Renal pelvis (tissue), 12 donors: ENCODE data around the gene PKIG. TPM values are rescaled to one million over a fixed set of nuclear protein-coding genes. Genes with fewer than 3 reads are reported as not detected.

ENCODE experiments used
- DNase-seq: peaks from one replicate; pipeline ENCODE4 v3.0.0-alpha.2; 2013
- long read RNA-seq, 16 experiments: transcript quantifications; one replicate each; lab custom pipeline, GENCODE V29; 2026
- polyA plus RNA-seq, 3 donors: library from polyadenylated mRNA; unstranded; fragments of 120-200 nt; gene quantifications; one replicate each; pipeline ENCODE4 v1.2.1, GENCODE V29; 2013; ENCODE audit not compliant: insufficient read length in 3 of 3

PKIG gene
- 10 to 100 TPM; 62.9 to 69.9 (median 67.1) TPM for polyA plus RNA-seq
- long read RNA-seq, donor 1, transcript PKIG-207 (4 exons, 1,191 nt), result major isoform, 39 of 50 reads
- long read RNA-seq, donor 1, partial matches to known transcripts, result 5 of 50 reads
- long read RNA-seq, donor 1, other reads (novel, unspliced or antisense), result 0 of 50 reads
- long read RNA-seq, donor 2, transcript PKIG-207 (4 exons, 1,191 nt), result major isoform, 38 of 77 reads
- long read RNA-seq, donor 2, transcript PKIG-202 (4 exons, 1,180 nt), result minor isoform, 10 of 77 reads
- long read RNA-seq, donor 2, partial matches to known transcripts, result 25 of 77 reads
- long read RNA-seq, donor 2, other reads (novel, unspliced or antisense), result 0 of 77 reads
- long read RNA-seq, donor 3, transcript PKIG-207 (4 exons, 1,191 nt), result major isoform, 24 of 39 reads
- long read RNA-seq, donor 3, partial matches to known transcripts, result 10 of 39 reads
- long read RNA-seq, donor 3, other reads (novel, unspliced or antisense), result 0 of 39 reads
- long read RNA-seq, donor 4, transcript PKIG-202 (4 exons, 1,180 nt), result minor isoform, 9 of 50 reads
- long read RNA-seq, donor 4, transcript PKIG-207 (4 exons, 1,191 nt), result major isoform, 32 of 50 reads
- long read RNA-seq, donor 4, partial matches to known transcripts, result 5 of 50 reads
- long read RNA-seq, donor 4, other reads (novel, unspliced or antisense), result 0 of 50 reads
- long read RNA-seq, donor 5, transcript PKIG-207 (4 exons, 1,191 nt), result major isoform, 10 of 25 reads
- long read RNA-seq, donor 5, partial matches to known transcripts, result 8 of 25 reads
- long read RNA-seq, donor 5, other reads (novel, unspliced or antisense), result 0 of 25 reads
- long read RNA-seq, donor 6, transcript PKIG-207 (4 exons, 1,191 nt), result major isoform, 35 of 46 reads
- long read RNA-seq, donor 6, partial matches to known transcripts, result 5 of 46 reads
- long read RNA-seq, donor 6, other reads (novel, unspliced or antisense), result 0 of 46 reads
- long read RNA-seq, donor 7, transcript PKIG-207 (4 exons, 1,191 nt), result major isoform, 30 of 66 reads
- long read RNA-seq, donor 7, transcript PKIG-206 (5 exons, 1,338 nt), result minor isoform, 5 of 66 reads
- long read RNA-seq, donor 7, partial matches to known transcripts, result 26 of 66 reads
- long read RNA-seq, donor 7, other reads (novel, unspliced or antisense), result 0 of 66 reads
- long read RNA-seq, donor 8, transcript PKIG-207 (4 exons, 1,191 nt), result major isoform, 14 of 22 reads
- long read RNA-seq, donor 8, transcript PKIG-202 (4 exons, 1,180 nt), result minor isoform, 6 of 22 reads
- long read RNA-seq, donor 8, partial matches to known transcripts, result 0 of 22 reads
- long read RNA-seq, donor 8, other reads (novel, unspliced or antisense), result 0 of 22 reads
- long read RNA-seq, donor 9, transcript PKIG-202 (4 exons, 1,180 nt), result minor isoform, 12 of 59 reads
- long read RNA-seq, donor 9, transcript PKIG-207 (4 exons, 1,191 nt), result major isoform, 40 of 59 reads
- long read RNA-seq, donor 9, partial matches to known transcripts, result 0 of 59 reads
- long read RNA-seq, donor 9, other reads (novel, unspliced or antisense), result 0 of 59 reads
- long read RNA-seq, donor 10, transcript PKIG-207 (4 exons, 1,191 nt), result major isoform, 29 of 52 reads
- long read RNA-seq, donor 10, transcript PKIG-202 (4 exons, 1,180 nt), result minor isoform, 13 of 52 reads
- long read RNA-seq, donor 10, partial matches to known transcripts, result 6 of 52 reads
- long read RNA-seq, donor 10, other reads (novel, unspliced or antisense), result 0 of 52 reads
- long read RNA-seq, donor 11, transcript PKIG-202 (4 exons, 1,180 nt), result minor isoform, 5 of 35 reads
- long read RNA-seq, donor 11, transcript PKIG-207 (4 exons, 1,191 nt), result major isoform, 21 of 35 reads
- long read RNA-seq, donor 11, partial matches to known transcripts, result 6 of 35 reads
- long read RNA-seq, donor 11, other reads (novel, unspliced or antisense), result 0 of 35 reads
- long read RNA-seq, donor 12, transcript PKIG-202 (4 exons, 1,180 nt), result minor isoform, 13 of 74 reads
- long read RNA-seq, donor 12, transcript PKIG-207 (4 exons, 1,191 nt), result major isoform, 36 of 74 reads
- long read RNA-seq, donor 12, partial matches to known transcripts, result 12 of 74 reads
- long read RNA-seq, donor 12, other reads (novel, unspliced or antisense), result 6 of 74 reads
- long read RNA-seq, donor 13, transcript PKIG-207 (4 exons, 1,191 nt), result major isoform, 17 of 27 reads
- long read RNA-seq, donor 13, partial matches to known transcripts, result 0 of 27 reads
- long read RNA-seq, donor 13, other reads (novel, unspliced or antisense), result 0 of 27 reads
- long read RNA-seq, donor 14, transcript PKIG-202 (4 exons, 1,180 nt), result minor isoform, 8 of 76 reads
- long read RNA-seq, donor 14, transcript PKIG-207 (4 exons, 1,191 nt), result major isoform, 32 of 76 reads
- long read RNA-seq, donor 14, partial matches to known transcripts, result 25 of 76 reads
- long read RNA-seq, donor 14, other reads (novel, unspliced or antisense), result 6 of 76 reads
- long read RNA-seq, donor 15, transcript PKIG-207 (4 exons, 1,191 nt), result major isoform, 51 of 60 reads
- long read RNA-seq, donor 15, transcript PKIG-202 (4 exons, 1,180 nt), result minor isoform, 5 of 60 reads
- long read RNA-seq, donor 15, partial matches to known transcripts, result 0 of 60 reads
- long read RNA-seq, donor 15, other reads (novel, unspliced or antisense), result 0 of 60 reads
- long read RNA-seq, donor 16, transcript PKIG-207 (4 exons, 1,191 nt), result major isoform, 40 of 75 reads
- long read RNA-seq, donor 16, transcript PKIG-202 (4 exons, 1,180 nt), result minor isoform, 17 of 75 reads
- long read RNA-seq, donor 16, partial matches to known transcripts, result 13 of 75 reads
- long read RNA-seq, donor 16, other reads (novel, unspliced or antisense), result 0 of 75 reads

DNA sequence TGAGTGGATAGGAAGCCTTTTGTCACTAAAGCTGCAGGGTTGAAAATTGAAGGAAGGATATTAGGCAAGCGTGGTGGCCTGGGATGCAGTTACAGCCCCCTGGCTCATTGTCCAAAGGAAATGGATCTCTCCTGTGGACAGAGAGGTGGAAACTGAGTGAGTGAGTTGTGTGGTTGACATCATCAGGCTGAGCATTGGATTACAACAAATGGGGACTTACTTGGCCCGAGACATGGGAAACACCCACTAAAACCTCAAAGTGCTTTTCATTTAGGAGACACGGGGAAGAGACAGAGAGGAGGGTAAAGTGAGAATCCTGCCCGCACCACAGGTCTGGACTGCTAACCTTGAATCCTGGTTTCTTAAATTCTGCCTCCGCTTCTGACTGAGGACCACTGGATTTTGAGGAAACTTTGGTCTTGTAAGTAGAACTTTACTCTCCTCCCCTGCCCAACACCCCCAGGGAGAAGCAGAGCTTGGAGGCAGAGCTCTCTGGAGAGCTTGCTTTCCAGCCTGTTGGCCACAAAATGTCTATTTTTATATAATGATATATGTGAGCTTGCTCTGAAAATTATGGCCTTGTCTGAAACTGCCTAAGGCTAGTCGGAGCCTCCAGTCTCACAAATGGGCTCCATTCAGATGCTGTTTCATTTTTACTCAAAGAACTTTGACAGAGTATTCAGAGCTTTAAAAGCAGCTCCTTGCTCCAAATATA is at the start of gene PKIG:
Gene PKIG, plus strand, starts transcription at position 269 of the 715 bp plus-strand sequence. CDS start 31,978 bp downstream, outside the sequence.
- DNase-seq, result peak; percentile 55

DNA sequence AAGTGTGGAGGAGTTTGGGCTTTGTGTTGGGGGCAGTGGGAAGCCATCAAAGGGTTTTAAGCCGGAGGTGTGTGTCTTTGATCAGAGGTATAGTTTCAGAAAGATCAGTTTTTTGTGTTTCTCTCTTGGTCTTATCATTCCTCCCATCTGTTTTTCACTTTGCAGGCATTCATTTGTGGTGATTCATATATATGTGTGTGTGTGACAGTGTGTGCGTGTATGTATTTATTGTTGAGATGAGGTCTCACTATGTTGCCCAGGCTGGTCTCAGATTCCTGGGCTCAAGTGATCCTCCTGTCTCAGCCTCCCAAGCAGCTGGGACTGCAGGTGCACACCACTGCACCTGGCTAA is 49.4 kb upstream of the PKIG start:
- no peak for DNase-seq

DNA sequence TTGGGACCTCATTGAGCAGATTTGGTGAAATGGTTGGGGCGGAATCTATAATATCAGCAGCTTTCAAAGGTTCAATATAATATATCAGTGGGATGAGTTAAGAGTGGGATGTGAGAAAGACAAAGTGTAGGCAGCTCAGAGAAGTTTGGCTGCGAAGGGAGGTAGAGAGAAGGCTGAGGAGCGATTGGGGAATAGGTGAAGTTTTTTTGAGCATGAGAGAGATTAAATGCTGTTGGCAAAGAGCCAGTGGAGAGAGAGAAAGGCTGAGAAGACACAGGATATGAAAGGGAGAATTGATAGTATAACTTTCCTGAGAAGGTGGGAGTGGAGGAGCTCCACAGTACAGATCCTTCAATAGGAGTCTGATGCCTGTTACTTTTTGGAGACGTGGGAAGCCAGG is 48.5 kb upstream of the PKIG start:
- DNase-seq, result no peak

DNA sequence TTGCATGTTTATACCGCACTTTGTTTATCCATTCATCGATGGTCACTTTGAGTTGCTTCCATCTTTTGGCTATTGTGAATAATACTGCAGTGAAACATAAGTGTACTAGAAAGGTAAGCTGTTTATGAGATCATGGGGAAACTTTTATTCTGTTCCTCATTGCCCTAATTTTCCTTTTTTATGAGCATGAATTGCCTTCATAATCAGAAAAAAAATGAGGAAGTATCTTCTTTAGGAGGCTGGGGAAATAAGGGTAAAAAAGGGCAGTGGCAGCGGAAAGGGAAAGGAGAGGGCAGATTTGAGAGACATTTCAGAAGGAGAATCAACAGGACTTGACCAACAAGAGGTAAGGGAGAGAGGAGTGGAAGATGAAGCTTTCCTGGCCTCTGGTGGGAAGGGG is 46.2 kb upstream of the PKIG start:
- DNase-seq, result no peak

DNA sequence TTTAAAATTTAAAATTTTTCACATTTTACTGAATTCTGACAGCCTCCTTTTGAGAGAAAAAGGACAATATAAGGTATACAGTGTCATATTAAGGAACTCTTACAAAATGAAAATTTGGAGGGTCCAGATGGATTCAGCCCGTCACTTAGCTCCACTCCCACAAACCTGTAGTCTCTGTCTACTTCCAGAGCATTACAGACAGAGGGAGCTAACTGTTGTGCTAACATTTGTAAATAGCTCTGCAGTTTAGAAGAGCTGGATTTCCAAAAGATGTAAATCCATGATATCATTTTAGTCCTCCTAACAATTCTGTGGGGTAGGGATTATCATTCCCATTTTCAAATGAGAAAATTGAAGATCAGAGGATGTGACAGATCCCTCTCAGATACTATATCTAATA is 44.4 kb upstream of the PKIG start:
- DNase-seq, result no peak

DNA sequence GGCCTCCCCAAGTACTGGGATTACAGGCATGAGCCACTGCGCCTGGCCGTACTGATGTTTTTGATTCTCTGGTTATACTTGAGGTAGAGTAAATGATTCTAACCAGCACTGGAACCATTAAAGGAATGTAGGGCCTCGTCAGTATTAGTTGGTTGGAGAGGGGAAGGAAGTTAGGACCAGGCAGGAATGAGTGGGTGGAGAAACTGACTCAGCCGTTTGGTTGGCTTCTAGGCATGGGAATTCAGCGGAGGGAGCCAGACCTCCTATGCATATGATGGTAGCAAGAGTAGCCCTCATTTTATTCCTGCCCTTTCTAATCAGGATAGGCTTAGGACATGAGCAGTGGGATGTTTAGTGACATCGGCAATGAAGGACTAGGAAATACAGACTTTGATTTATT is 41.5 kb upstream of the PKIG start:
- no peak for DNase-seq

DNA sequence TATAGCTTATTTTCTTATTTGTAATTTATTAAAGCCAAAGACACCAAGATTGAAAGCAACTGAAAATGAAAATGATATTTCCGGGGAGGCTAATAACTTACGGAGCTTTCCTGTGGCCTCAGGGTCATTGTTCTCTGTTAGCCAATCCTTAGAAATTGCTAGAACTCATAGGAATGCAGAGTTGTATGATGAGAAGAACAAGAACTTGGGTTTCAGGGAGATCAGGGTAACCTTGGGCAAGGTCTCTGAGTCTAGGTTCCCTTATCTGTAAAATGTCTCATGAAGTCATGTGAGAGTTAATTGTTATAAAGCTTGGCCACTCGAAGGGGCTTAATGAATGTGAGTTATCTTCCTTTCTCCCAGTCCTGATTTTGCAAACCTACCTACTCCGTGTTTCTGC is 40.4 kb upstream of the PKIG start:
- DNase-seq, result no peak

DNA sequence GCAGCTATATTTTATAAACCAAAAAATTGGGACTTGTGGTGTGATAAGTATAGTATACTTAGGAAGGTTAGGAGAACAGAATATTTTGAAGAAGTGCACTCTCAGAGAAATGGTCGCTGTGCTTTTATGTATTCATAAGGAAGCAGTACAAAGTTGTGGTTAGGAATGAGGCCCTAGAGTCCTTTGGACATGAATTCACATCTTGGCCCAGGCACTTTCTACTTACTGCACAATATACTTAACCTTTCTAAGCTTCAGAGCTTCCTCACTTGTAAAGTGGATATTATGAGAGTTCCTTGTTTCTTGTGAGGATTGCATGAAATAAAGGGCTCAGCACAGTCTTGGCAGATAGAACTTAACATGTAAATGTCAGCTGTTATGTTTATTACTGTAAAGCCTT is 39.5 kb upstream of the PKIG start:
- DNase-seq, result no peak

DNA sequence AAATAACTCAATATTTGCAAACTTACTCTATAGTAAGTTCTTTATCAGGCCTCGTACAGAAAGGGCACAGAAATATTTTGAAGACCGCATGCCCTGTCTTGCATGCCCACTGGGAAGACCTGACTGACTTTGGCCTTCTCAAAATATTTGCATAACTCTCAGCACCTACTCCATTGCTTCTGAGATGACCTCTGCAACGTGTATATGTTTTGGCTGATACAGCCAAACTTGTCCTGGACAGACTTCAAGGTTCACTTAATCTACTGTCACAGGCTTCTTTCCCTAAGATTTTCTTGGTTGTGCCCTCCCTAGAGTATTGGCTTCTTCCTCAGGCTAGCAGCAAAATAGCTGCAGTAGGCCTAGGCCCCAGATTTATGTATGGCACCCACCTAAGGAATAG is 39.0 kb upstream of the PKIG start:
- DNase-seq, result no peak

DNA sequence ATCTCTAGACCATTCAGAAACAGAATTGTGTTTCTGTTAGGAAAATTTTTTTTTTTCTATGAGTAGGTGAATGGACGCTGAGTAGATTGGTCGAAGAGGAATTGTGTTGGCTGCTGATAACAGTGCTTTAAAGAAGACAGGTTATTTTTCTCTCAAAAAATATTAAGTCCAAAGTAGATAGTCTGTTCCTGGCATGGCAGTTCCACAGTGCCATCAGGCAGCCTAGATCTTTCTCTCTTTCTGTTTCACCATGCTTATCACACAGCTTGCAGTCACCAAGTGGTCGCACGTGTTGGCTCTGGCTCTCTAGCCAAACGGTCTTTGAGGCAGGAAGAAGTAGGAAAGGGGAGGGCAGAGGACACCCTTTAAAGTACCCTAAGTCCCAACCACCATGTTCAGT is 38.1 kb upstream of the PKIG start:
- no peak for DNase-seq

DNA sequence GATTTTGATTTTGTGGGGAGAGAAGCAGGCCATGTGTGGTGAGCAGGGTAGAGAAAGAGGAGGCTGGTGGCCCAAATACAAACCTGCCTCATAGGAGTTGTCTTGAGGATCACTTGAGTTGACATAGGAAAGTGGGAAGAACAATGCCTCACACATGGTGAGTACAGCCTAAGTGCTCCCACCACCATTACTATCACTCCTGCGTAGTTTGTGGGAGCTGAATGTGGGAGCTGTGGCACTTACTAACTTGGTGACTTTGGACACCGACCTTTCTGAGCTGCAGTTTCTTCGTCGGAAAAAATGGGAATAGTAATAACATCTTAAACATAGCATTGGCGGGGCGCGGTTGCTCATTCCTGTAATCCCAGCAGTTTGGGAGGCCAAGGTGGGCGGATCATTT is 35.0 kb upstream of the PKIG start:
- no peak for DNase-seq

DNA sequence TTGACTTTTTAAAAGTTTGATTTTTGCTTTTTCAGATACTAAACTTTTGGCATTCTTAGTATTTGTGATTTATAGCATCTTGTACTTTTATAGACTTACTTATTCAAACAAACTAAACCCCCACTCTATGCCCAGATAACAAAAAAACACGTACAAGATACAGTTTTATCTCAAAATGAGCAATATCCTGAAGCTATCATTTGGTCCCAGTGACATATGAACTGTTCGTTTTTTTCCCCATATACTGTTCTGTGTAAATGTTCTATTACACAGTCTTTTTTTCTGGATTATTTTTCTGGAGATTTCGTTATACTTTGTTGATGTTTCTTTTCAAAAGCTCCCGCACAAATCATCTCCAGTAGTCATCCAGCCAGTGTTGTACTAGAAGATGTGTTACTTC is 33.3 kb upstream of the PKIG start:
- no peak for DNase-seq

DNA sequence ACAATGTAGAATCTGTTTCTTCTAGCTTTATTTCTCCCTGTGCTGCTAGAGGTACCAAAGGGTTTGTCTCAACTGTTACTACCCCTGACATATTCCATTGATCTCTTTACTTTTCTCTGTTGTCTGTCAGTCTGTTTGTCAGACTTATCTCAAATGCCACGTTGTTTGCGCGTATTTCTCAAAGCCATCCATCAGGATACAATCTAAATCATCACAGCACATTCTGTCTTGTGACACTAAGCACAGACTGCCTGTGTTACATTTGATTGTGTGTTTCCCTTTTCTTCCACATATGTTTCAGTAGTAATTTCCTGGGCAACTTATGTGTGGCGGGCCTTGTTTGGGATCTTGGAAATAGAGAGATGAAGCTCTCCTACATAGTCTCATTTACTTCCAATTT is 30.3 kb upstream of the PKIG start:
- DNase-seq, result no peak

DNA sequence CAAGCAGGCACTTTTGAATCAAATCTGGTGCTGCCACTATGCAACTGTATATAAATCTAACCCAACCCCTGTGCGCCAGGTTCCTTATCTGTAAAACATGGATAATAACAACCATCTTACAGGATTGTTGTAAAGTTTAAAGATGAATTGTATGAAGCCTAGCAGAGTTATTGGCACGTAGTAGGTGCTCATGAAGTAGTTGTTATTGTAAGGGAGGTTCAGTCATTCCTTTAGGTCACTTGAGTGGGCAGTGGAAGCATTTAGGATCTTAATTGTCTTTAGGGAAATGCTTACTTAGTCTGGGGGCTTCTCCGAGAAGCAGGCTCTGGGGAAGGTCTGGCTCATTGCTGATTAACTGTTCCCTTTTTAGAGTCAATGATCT is 29.8 kb upstream of the PKIG start:
- no peak for DNase-seq

DNA sequence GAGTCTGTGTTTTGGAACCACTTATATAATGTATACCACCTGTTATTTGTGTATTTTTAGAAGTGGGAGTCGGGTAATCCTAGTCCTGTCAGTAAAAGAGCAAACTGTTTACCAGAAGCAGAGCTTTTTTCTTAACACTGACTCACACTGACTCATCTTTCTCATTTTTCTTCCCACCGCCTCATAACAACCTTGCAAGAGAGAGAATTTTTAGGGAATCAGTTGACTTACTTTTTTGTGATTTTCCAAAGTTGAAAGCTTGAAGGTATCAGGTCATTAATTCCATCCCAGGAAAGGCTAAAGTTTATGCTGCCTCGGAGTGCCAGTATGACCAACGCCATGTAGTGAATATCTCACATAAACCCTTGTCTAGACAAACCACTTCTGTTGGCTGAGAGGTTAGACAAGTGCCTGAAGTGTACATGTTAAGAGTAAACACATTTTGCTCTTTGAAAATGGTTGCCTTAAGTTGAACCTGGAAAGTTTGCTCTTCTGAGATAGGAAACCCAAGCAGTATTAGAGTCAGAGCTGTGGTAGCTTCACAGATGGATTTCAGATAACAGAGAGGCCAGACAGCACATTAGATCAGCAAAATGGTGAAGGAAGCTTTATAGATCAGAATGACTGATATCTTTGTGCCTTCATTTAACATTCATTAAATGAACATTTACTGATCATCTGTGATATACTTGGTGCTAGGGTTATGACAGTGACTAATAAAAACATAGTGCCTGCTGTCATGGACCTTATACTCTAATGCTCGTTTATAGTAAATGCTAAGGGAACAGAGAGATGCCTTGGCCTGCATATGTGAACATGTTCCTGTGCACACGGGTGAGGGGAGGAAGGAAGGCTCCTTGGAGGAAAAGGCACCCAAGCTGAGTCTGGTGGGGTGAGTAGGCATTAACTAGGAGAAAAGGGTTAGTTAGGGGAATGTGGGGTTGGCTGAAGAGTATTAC is 29.1 kb upstream of the PKIG start:
- DNase-seq, result no peak

DNA sequence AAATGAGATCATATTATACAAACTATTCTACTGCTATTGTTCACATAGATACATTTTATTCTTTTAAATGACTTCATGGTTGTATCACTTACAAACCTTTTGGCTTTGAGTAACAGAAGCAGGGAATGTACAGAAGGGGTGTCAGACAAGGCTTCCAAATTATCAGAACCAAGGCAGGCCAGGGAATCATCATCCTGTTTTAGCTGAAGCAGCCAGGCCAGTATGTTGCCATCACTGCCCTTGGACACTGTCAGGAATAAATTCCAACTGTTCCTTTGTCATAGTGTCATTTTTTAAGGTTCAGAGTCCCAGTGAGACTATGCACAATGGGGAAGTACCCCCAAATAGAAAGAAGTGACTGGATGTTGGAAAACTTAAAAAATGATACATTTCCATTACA is 23.1 kb upstream of the PKIG start:
- no peak for DNase-seq

DNA sequence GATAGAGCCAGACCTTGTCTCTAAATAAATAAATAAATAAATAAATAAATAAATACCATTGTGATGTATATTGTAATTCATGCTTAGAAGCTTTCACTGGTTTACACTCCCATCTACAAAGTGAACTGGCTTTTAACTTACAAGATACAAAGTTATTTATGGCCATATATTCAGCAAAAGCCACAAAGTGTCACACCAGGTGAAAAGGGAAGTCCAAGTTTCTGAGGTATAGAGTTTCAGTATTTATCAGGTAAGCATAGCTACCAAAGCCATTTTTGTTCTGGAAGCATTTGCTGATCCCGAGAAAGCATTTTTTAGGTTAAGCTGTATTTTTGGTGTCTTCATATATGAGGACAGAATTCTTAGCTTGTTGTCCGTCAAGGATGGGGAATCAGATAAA is 22.1 kb upstream of the PKIG start:
- DNase-seq, result no peak
